Smooth muscle cell of the brain vasculature (primary cell): ENCODE results near the gene ARHGEF18.

Experiments used
- DNase-seq: peaks from one replicate; pipeline ENCODE4 v3.0.0-alpha.2; 2012; ENCODE audit warnings: low read depth, low spot score

The ARHGEF18 gene

GRCh38 chr19:7383284-7383683 is 34.5 kb downstream of the ARHGEF18 start:
- DNase-seq: no peak

- no peak for DNase-seq
These were observed 36.3 kb downstream of the ARHGEF18 start for GRCh38 chr19:7385062-7385461.

GRCh38 chr19:7386308-7386707 is 37.6 kb downstream of the ARHGEF18 start:
- no peak for DNase-seq

GRCh38 chr19:7386769-7387168 is 38.0 kb downstream of the ARHGEF18 start:
- DNase-seq: no peak

GRCh38 chr19:7391218-7391670 is 42.5 kb downstream of the ARHGEF18 start:
- DNase-seq: no peak

GRCh38 chr19:7393459-7393858 is 44.7 kb downstream of the ARHGEF18 start:
- no peak for DNase-seq

GRCh38 chr19:7393939-7394730 is 45.4 kb downstream of the ARHGEF18 start:
- no peak for DNase-seq

GRCh38 chr19:7394731-7395359 is 46.1 kb downstream of the ARHGEF18 start:
- peak; percentile 72 for DNase-seq

GRCh38 chr19:7395360-7396066 is 46.8 kb downstream of the ARHGEF18 start:
- DNase-seq: no peak

- no peak for DNase-seq
These were observed 49.0 kb downstream of the ARHGEF18 start for GRCh38 chr19:7397687-7398086.
